ENCODE measurements around the gene RMDN2. TPM values are rescaled to one million over a fixed set of nuclear protein-coding genes. Genes with fewer than 3 reads are reported as not detected.
"Not testable (repeated sequence)": the region's sequence is repeated elsewhere in the genome, so short reads cannot be mapped to it uniquely, and the experiment has no call there.

Gene RMDN2
- total and polyA plus RNA-seq, 2 experiments from 2014 or later = 5.8 to 11.1 TPM

DNA sequence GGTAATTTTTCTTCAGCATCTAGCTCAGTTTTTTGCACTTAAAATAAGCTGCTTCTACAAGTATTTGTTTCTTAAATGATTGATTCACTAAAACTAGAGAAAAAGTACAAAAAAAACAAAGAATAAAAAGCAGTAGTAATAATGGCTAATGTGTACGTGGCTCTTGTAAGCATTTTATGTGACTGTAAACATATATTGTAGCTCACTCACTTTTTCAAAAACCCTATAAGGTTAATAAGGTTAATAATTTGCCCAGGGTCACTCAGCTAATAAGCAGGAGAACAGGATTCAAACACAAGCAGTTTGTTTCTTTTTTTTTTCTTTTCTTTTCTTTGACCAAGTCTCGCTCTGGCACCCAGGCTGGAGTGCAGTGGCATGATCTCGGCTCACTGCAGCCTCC is 67.5 kb downstream of the RMDN2 start:
- no peaks in the 10 kb centered on the region for H4K20me1 ChIP-seq (ENCODE audit: insufficient read depth)
- H3K4me1 ChIP-seq (ENCODE audit: insufficient read depth) = no peaks in the 10 kb centered on the region
- H3K79me2 ChIP-seq (ENCODE audit: insufficient read depth) = no peaks in the 10 kb centered on the region
- 90 to 93% methylated on average over 3 of the region's 3 CpGs for WGBS, 2 experiments (ENCODE audit: low coverage in 1 of 2, low lambda C conversion rate in 2 of 2, missing lambda C conversion rate in 2 of 2)
- no peak overlapping the region for H3K27ac ChIP-seq
- no peaks in the 10 kb centered on the region for H3K9me3 ChIP-seq (ENCODE audit: low read depth)
- no peaks in the 10 kb centered on the region for H3K9me2 ChIP-seq (ENCODE audit: insufficient read depth)
- H3K4me3 ChIP-seq = no peak overlapping the region
- no peak overlapping the region for H3K9ac ChIP-seq
- TF ChIP-seq EZH2phosphoT487 (IDR thresholded peaks at IDR 0.05; ENCODE audit: insufficient read depth, low read depth) (no peak), EZH2 (IDR thresholded peaks at IDR 0.05; ENCODE audit: insufficient read depth, poor library complexity, severe bottlenecking) (no peak)
- H3K4me2 ChIP-seq (ENCODE audit: unreplicated experiment) = no peak overlapping the region
- in situ Hi-C loops (cut with MboI) = no loop called here
- H3K27me3 ChIP-seq (replicated peaks; ENCODE audit: insufficient read depth) = no peaks in the 10 kb centered on the region
- H3F3A ChIP-seq (ENCODE audit: insufficient read depth) = no peaks in the 10 kb centered on the region
- no peaks in the 10 kb centered on the region for H3K36me3 ChIP-seq (ENCODE audit: low read depth)
- no peak for DNase-seq
- no peak overlapping the region for H2AFZ ChIP-seq

GRCh38 chr2:37993143-37993542 is 68.1 kb downstream of the RMDN2 start:
- in situ Hi-C loops (cut with MboI) = no loop called here
- no peaks in the 10 kb centered on the region for H3K9me2 ChIP-seq (ENCODE audit: insufficient read depth)
- no peak for TF ChIP-seq EZH2 (IDR thresholded peaks at IDR 0.05; ENCODE audit: insufficient read depth, poor library complexity, severe bottlenecking)
- no peak for TF ChIP-seq EZH2phosphoT487 (IDR thresholded peaks at IDR 0.05; ENCODE audit: insufficient read depth, low read depth)
- WGBS, 2 experiments (ENCODE audit: low coverage in 1 of 2, low lambda C conversion rate in 2 of 2, missing lambda C conversion rate in 2 of 2) = 97 to 98% methylated on average over 3 of the region's 3 CpGs
- H3K79me2 ChIP-seq (ENCODE audit: insufficient read depth) = no peaks in the 10 kb centered on the region
- no peak overlapping the region for H2AFZ ChIP-seq
- H3K27ac ChIP-seq = no peak overlapping the region
- no peak overlapping the region for H3K9ac ChIP-seq
- no peaks in the 10 kb centered on the region for H3K27me3 ChIP-seq (replicated peaks; ENCODE audit: insufficient read depth)
- no peaks in the 10 kb centered on the region for H3K9me3 ChIP-seq (ENCODE audit: low read depth)
- no peaks in the 10 kb centered on the region for H3F3A ChIP-seq (ENCODE audit: insufficient read depth)
- H4K20me1 ChIP-seq (ENCODE audit: insufficient read depth) = no peaks in the 10 kb centered on the region
- DNase-seq = no peak
- H3K4me1 ChIP-seq (ENCODE audit: insufficient read depth) = no peaks in the 10 kb centered on the region
- H3K4me2 ChIP-seq (ENCODE audit: unreplicated experiment) = no peak overlapping the region
- no peak overlapping the region for H3K4me3 ChIP-seq
- no peaks in the 10 kb centered on the region for H3K36me3 ChIP-seq (ENCODE audit: low read depth)

DNA sequence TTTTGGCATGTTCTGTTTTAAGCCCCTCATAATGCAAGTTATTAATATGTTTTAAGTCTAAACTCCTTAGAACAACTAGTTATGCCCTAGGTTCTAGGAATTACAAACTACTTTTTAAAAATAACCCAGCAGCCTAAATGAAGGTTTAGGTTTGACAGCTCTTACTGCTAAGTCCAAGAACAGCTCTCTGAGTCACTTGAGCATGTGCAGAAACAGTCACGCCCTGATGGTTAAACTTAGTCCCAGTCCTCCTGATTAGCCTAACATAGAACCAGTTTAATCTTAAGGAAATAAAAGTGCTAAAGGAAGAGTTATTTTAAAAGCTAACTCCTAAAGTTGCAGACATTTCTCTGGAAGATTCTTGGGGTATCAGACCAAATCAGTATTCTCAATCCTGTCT is 72.5 kb downstream of the RMDN2 start:
- in situ Hi-C loops (cut with MboI) = no loop called here
- 79 to 85% methylated on average over 1 of the region's 1 CpG for WGBS, 2 experiments (ENCODE audit: low coverage in 1 of 2, low lambda C conversion rate in 2 of 2, missing lambda C conversion rate in 2 of 2)
- H3K36me3 ChIP-seq (ENCODE audit: low read depth) = peaks cover 5% of the 10 kb centered on the region; the same call in 1 of the 2 replicates

DNA sequence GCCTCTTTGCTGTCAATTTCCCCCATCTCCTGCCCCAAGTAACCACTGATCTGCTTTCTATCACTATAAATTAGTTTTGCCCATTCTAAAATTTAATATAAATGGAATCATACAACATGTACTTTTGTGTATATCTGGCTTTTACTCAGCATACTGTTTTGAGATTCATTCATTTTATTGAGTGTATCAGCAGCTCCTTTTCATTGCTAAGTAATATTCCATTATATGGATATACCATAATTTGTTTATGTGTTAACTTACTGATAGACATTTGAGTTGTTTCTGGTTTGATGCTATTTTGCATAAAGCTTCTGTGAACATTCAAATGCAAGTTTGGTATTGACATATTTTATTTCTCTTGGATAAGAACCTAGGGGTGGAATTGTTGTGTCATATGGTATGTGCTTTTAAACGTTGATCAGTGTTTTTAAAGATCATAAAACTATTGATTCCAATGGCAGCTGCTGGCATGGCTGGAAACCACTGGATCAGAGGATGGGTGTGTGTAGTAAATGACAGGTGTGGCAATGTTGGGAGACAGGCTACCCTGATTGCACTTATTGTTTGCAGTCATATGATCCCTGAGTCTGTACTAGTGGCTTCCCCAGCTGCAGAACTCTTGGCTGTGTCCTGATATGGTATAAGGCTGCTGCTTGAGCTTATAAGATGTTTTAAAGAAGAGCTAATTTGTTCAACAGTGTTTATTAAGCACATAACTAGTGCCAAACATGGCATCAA is 75.6 kb downstream of the RMDN2 start:
- TF ChIP-seq EZH2phosphoT487 (IDR thresholded peaks at IDR 0.05; ENCODE audit: insufficient read depth, low read depth) (no peak), EZH2 (IDR thresholded peaks at IDR 0.05; ENCODE audit: insufficient read depth, poor library complexity, severe bottlenecking) (no peak)
- Histone ChIP-seq H4K20me1 (ENCODE audit: insufficient read depth) (no peaks in the 10 kb centered on the region), H3K4me2 (ENCODE audit: unreplicated experiment) (no peak overlapping the region), H3K9me2 (ENCODE audit: insufficient read depth) (no peaks in the 10 kb centered on the region), H3K36me3 (ENCODE audit: low read depth) (peaks cover 5% of the 10 kb centered on the region; the same call in 1 of the 2 replicates), H3K9ac (no peak overlapping the region), H3K9me3 (ENCODE audit: low read depth) (no peaks in the 10 kb centered on the region), H2AFZ (no peak overlapping the region), H3K4me1 (ENCODE audit: insufficient read depth) (no peaks in the 10 kb centered on the region), H3K27me3 (replicated peaks; ENCODE audit: insufficient read depth) (no peaks in the 10 kb centered on the region), H3K4me3 (no peak overlapping the region), H3K27ac (no peak overlapping the region), H3K79me2 (ENCODE audit: insufficient read depth) (no peaks in the 10 kb centered on the region), H3F3A (ENCODE audit: insufficient read depth) (no peaks in the 10 kb centered on the region)
- DNase-seq = no peak
- whole genome bisulfite sequencing, 2 experiments (ENCODE audit: low coverage in 1 of 2, low lambda C conversion rate in 2 of 2, missing lambda C conversion rate in 2 of 2) = 11 to 45% methylated on average over 1 of the region's 1 CpG
- in situ Hi-C loops (cut with MboI) = no loop called here

More for the DNA sequence above, 72.5 kb downstream of the RMDN2 start:
- peak; percentile 41 for DNase-seq
- Histone ChIP-seq H3K27me3 (replicated peaks; ENCODE audit: insufficient read depth) (no peaks in the 10 kb centered on the region), H3K4me3 (no peak overlapping the region), H3K9ac (no peak overlapping the region), H3K9me3 (ENCODE audit: low read depth) (no peaks in the 10 kb centered on the region), H3K4me1 (ENCODE audit: insufficient read depth) (no peaks in the 10 kb centered on the region), H3K4me2 (ENCODE audit: unreplicated experiment) (no peak overlapping the region), H3K27ac (no peak overlapping the region), H2AFZ (no peak overlapping the region), H3K9me2 (ENCODE audit: insufficient read depth) (no peaks in the 10 kb centered on the region), H3K79me2 (ENCODE audit: insufficient read depth) (no peaks in the 10 kb centered on the region), H4K20me1 (ENCODE audit: insufficient read depth) (no peaks in the 10 kb centered on the region), H3F3A (ENCODE audit: insufficient read depth) (no peaks in the 10 kb centered on the region)
- TF ChIP-seq EZH2phosphoT487 (IDR thresholded peaks at IDR 0.05; ENCODE audit: insufficient read depth, low read depth) (no peak), EZH2 (IDR thresholded peaks at IDR 0.05; ENCODE audit: insufficient read depth, poor library complexity, severe bottlenecking) (no peak)

DNA sequence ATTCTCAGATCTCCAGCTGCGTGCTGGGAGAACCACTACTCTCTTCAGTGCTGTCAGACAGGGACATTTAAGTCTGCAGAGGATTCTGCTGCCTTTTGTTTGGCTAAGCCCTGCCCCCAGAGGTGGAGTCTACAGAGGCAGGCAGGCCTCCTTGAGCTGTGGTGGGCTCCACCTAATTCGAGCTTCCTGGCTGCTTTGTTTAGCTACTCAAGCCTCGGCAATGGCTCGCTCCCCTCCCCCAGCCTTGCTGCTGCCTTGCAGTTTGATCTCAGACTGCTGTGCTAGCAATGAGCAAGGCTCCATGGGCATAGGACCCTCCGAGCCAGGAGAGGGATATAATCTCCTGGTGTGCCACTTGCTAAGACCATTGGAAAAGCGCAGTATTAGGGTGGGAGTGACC is 85.1 kb downstream of the RMDN2 start:
- in situ Hi-C loops (cut with MboI); H3K4me3 ChIP-seq; H3K4me2 ChIP-seq (ENCODE audit: unreplicated experiment); H3K27ac ChIP-seq; H3K9me3 ChIP-seq (ENCODE audit: low read depth); H3K9ac ChIP-seq; H4K20me1 ChIP-seq (ENCODE audit: insufficient read depth); H3K36me3 ChIP-seq (ENCODE audit: low read depth); DNase-seq; H3K27me3 ChIP-seq (replicated peaks; ENCODE audit: insufficient read depth); H3K9me2 ChIP-seq (ENCODE audit: insufficient read depth); H3K79me2 ChIP-seq (ENCODE audit: insufficient read depth); H2AFZ ChIP-seq: not testable (repeated sequence)
- H3K4me1 ChIP-seq (ENCODE audit: insufficient read depth) = peaks cover 24% of the 10 kb centered on the region
- 87% methylated on average over 6 of the region's 6 CpGs for WGBS, 2 experiments (ENCODE audit: low coverage in 1 of 2, low lambda C conversion rate in 2 of 2, missing lambda C conversion rate in 2 of 2)
- H3F3A ChIP-seq (ENCODE audit: insufficient read depth) = peaks cover 13% of the 10 kb centered on the region; the same call in 1 of the 2 replicates
